Body of pancreas (tissue), 4 donors: ENCODE data around the gene SYTL1. TPM values are rescaled to one million over a fixed set of nuclear protein-coding genes. Genes with fewer than 3 reads are reported as not detected.
A peak's percentile ranks its signal among the peaks of the same experiment; 100 is the strongest.

Experiments
- ATAC-seq: fragments of 150-250 bp; one replicate; pipeline ENCODE4 v1.9.1; 2016
- DNase-seq, 4 donors: peaks; one replicate each; pipeline ENCODE4 v3.0.0-alpha.2; 2019
- H3K27ac ChIP-seq, 4 donors: fragments of 200-600 bp; sonication (generic); 1 replicate in 3 of 4; 2 replicates in 1 of 4; pipeline versions ENCODE4 v1.5.1 to v1.6.1; 2016 to 2019; ENCODE audit warnings: mild to moderate bottlenecking in 1 of 4, mixed read lengths in 1 of 4, moderate library complexity in 1 of 4
- H3K27me3 ChIP-seq, 2 donors: fragments of 200-600 bp; sonication (generic); one replicate each; pipeline ENCODE4 v1.6.0; 2016; ENCODE audit warnings: mild to moderate bottlenecking in 1 of 2
- H3K36me3 ChIP-seq, 2 donors: fragments of 200-600 bp; sonication (generic); replicated peaks in 1 of 2; 2 replicates each; pipeline ENCODE4 v1.5.1; 2016; ENCODE audit warnings: low read depth in 2 of 2; ENCODE audit not compliant: insufficient read depth in 1 of 2
- H3K4me1 ChIP-seq: fragments of 200-600 bp; sonication (generic); one replicate; pipeline ENCODE4 v1.6.0; 2016
- H3K4me3 ChIP-seq, 2 donors: fragments of 200-600 bp; sonication (generic); 1 replicate in 1 of 2; 2 replicates in 1 of 2; pipeline ENCODE4 v1.5.1; 2016 to 2019
- H3K9me3 ChIP-seq, 3 donors: fragments of 200-600 bp; sonication (generic); 1 replicate in 2 of 3; 2 replicates in 1 of 3; pipeline ENCODE4 v1.5.1; 2016
- CTCF ChIP-seq, 7 experiments: fragments of 450-650 bp in 4 of 7; fragments of 200-600 bp in 3 of 7; sonication (generic) in 3 of 7; IDR thresholded peaks; one replicate each; pipeline ENCODE4 v1.5.1; 2016 to 2019; ENCODE audit warnings: antibody characterized with exemption in 7 of 7
- POLR2A ChIP-seq, 3 donors: fragments of 450-650 bp; IDR thresholded peaks; one replicate each; pipeline ENCODE4 v1.6.1; 2016; ENCODE audit warnings: antibody characterized with exemption in 3 of 3, mild to moderate bottlenecking in 2 of 3
- WGBS, 2 donors: methylation state at CpG; one replicate each; pipeline ENCODE4 v1.1.5; 2017; 5-methylcytosine and 5-hydroxymethylcytosine counted together
- intact Hi-C: fragments of 100-400 bp; cut with DNase I; formaldehyde crosslinking; loops from one replicate; pipeline ENCODE4 v1.15.1; 2023
- total RNA-seq, 2 donors: library from RNA; depleted of rRNA; stranded (reverse); fragments of >200 nt; gene quantifications; one replicate each; pipeline ENCODE4 v1.1.0, GENCODE V29; 2016

SYTL1 gene
- total RNA-seq, 2 donors from 2014 or later = 107 to 129 TPM

DNA sequence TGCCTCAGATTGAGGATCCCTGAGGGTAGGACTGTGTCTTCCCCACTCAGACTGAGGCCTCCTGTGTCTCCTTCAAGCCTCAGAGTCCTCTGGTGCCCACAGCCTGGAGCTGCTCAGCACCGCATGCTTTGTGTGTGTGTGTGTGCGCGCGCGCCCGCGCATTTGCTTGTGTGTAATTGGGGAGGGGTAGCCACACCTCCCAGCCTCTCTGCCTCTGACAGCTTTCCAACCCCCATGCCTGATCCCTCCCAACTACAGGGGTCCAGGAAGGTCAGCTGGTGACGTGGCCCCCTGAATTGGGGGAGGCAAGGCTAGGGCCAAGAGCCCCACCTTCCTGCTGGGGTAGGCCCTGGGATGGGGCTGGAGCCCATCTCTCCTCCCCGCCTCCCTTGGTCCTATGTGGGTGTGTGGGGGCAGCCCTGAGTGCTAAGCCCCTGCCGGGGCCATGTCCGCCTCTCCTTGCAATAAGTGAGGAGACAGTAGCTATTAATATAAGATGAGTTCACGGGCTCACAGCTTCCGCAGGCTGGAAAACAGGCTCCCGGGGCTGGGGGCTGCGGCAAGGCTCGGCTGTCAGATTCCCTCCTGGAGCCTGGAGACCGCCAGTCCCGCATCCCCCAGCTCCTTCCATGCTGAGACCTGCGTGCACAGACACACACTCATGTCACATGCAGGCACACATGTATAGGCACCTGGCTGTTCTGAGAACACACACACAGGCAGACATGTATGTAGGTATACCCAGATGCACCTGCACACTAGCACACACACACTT lies 57.6 kb downstream of the SYTL1 start:
- Histone ChIP-seq H3K27ac (no peak overlapping the region), H3K4me3 (no peak overlapping the region), H3K27me3 (no peaks in the 10 kb centered on the region), H3K36me3 (no peaks in the 10 kb centered on the region), H3K4me1 (peaks cover 10% of the 10 kb centered on the region), H3K9me3 (no peaks in the 10 kb centered on the region)
- TF ChIP-seq CTCF (IDR thresholded peaks at IDR 0.05) = no peak
- TF ChIP-seq POLR2A (IDR thresholded peaks at IDR 0.05) = no peak
- 33 to 34% methylated on average over 9 to 15 of the region's 19 CpGs for WGBS, 2 donors
- intact Hi-C loops = no loop called here
- ATAC-seq (no peak), DNase-seq (no peak)

DNA sequence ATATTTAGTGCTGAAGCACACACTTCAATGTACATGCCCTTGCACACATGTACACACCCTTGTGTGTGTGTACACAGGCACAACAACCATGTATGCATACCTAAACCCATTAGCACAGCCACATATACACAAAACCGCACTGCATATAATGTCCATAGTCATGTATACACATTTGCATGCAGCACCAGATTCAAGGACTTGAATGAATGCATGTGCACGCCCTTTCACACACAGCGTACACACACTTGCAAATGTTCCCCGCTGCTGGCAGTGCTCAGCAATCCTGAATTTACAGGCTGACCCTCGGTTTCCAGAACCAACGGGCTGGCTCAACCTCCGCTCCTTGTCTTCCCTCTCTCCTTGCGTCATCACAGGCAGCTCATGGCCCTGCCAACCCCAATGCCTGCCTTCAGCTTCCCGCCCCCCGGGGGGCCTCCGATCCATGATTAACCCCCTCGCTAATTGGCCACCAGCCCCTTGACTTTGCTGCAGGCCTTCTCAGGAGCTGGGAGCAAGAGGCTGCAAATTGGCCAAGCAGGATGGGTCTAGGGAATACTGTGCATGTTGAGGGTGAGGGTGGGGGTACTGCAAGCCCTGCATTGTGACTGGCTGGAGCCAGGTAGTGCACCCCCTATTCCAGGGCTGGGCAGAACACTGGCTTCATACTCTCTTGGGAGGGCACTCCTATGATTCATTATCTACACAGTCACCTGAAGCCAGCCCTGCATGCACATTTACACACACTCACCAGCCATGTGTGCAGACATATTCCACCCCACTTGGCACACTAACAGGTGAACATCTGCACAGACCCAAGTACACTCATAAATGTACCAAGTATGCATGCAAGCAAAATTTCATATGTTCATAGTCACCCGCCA lies 58.5 kb downstream of the SYTL1 start:
- WGBS, 2 donors = 25 to 39% methylated on average over 12 to 13 of the region's 13 CpGs
- H3K27me3 ChIP-seq = no peaks in the 10 kb centered on the region
- intact Hi-C loops = no loop called here
- no peaks in the 10 kb centered on the region for H3K36me3 ChIP-seq
- no peak overlapping the region for H3K27ac ChIP-seq
- H3K9me3 ChIP-seq = no peaks in the 10 kb centered on the region
- peaks cover 10% of the 10 kb centered on the region for H3K4me1 ChIP-seq
- DNase-seq = no peak
- TF ChIP-seq POLR2A (IDR thresholded peaks at IDR 0.05) (no peak), CTCF (IDR thresholded peaks at IDR 0.05) (no peak)
- H3K4me3 ChIP-seq = no peak overlapping the region
- no peak for ATAC-seq

- intact Hi-C loops = no loop called here
- no peaks in the 10 kb centered on the region for H3K9me3 ChIP-seq
- DNase-seq = no peak
- H3K27me3 ChIP-seq = no peaks in the 10 kb centered on the region
- no peak for TF ChIP-seq POLR2A (IDR thresholded peaks at IDR 0.05)
- no peak for TF ChIP-seq CTCF (IDR thresholded peaks at IDR 0.05)
- WGBS, 2 donors = 82 to 85% methylated on average over 5 of the region's 5 CpGs
- ATAC-seq = no peak
- no peak overlapping the region for H3K4me3 ChIP-seq
- H3K4me1 ChIP-seq = peaks cover 10% of the 10 kb centered on the region
- H3K36me3 ChIP-seq = no peaks in the 10 kb centered on the region
- H3K27ac ChIP-seq = no peak overlapping the region
Measured at GRCh38 chr1:27400963-27401341, 59.1 kb downstream of the SYTL1 start.

GRCh38 chr1:27402349-27402754 lies 60.5 kb downstream of the SYTL1 start:
- peak; percentile 66 for ATAC-seq
- intact Hi-C loops = no loop called here
- Histone ChIP-seq H3K4me1 (peaks cover 10% of the 10 kb centered on the region), H3K4me3 (no peak overlapping the region), H3K9me3 (no peaks in the 10 kb centered on the region), H3K27me3 (no peaks in the 10 kb centered on the region), H3K36me3 (peaks cover 0 to 4% of the 10 kb centered on the region in 2 donors), H3K27ac (peak overlapping the region in 3 of 4 donors; percentile 20 to 55 (median 51))
- peak; percentile 28 to 67 (median 60) for TF ChIP-seq CTCF (IDR thresholded peaks at IDR 0.05)
- TF ChIP-seq POLR2A (IDR thresholded peaks at IDR 0.05) = no peak
- peak; percentile 75 to 83 (median 80) for DNase-seq
- WGBS, 2 donors = 15 to 80% methylated on average over 1 to 8 of the region's 8 CpGs
